ENCODE results near the gene SEMA4D. TPM values are rescaled to one million over a fixed set of nuclear protein-coding genes. Genes with fewer than 3 reads are reported as not detected.

Gene SEMA4D
- polyA plus RNA-seq, 4 donors, result 39.2 to 66.9 (median 45.5) TPM

GRCh38 chr9:89448381-89448780 lies 49.5 kb downstream of the SEMA4D start:
- DNase-seq (ENCODE audit: low read depth in 4 of 4, low spot score in 2 of 4), result no peak

- no peak for DNase-seq (ENCODE audit: low read depth in 4 of 4, low spot score in 2 of 4)
Measured at GRCh38 chr9:89447416-89447815, 50.5 kb downstream of the SEMA4D start.

GRCh38 chr9:89446961-89447310 lies 51.0 kb downstream of the SEMA4D start:
- DNase-seq (ENCODE audit: low read depth in 4 of 4, low spot score in 2 of 4), result no peak

- DNase-seq (ENCODE audit: low read depth in 4 of 4, low spot score in 2 of 4), result no peak
Measured at GRCh38 chr9:89446261-89446960, 51.5 kb downstream of the SEMA4D start.

- DNase-seq (ENCODE audit: low read depth in 4 of 4, low spot score in 2 of 4), result no peak
Measured at GRCh38 chr9:89445801-89446251, 52.1 kb downstream of the SEMA4D start.

GRCh38 chr9:89444925-89445765 lies 52.8 kb downstream of the SEMA4D start:
- DNase-seq (ENCODE audit: low read depth in 4 of 4, low spot score in 2 of 4), result no peak

- no peak for DNase-seq (ENCODE audit: low read depth in 4 of 4, low spot score in 2 of 4)
Measured at GRCh38 chr9:89444274-89444673, 53.6 kb downstream of the SEMA4D start.

- no peak for DNase-seq (ENCODE audit: low read depth in 4 of 4, low spot score in 2 of 4)
Measured at GRCh38 chr9:89442981-89443814, 54.7 kb downstream of the SEMA4D start.

- DNase-seq (ENCODE audit: low read depth in 4 of 4, low spot score in 2 of 4), result no peak
Measured at GRCh38 chr9:89442501-89442978, 55.4 kb downstream of the SEMA4D start.

GRCh38 chr9:89441986-89442385 lies 55.9 kb downstream of the SEMA4D start:
- no peak for DNase-seq (ENCODE audit: low read depth in 4 of 4, low spot score in 2 of 4)

- no peak for DNase-seq (ENCODE audit: low read depth in 4 of 4, low spot score in 2 of 4)
Measured at GRCh38 chr9:89441655-89441970, 56.3 kb downstream of the SEMA4D start.

GRCh38 chr9:89440951-89441654 lies 56.8 kb downstream of the SEMA4D start:
- no peak for DNase-seq (ENCODE audit: low read depth in 4 of 4, low spot score in 2 of 4)

GRCh38 chr9:89440548-89440947 lies 57.4 kb downstream of the SEMA4D start:
- no peak for DNase-seq (ENCODE audit: low read depth in 4 of 4, low spot score in 2 of 4)

GRCh38 chr9:89440046-89440445 lies 57.9 kb downstream of the SEMA4D start:
- DNase-seq (ENCODE audit: low read depth in 4 of 4, low spot score in 2 of 4), result no peak

- no peak for DNase-seq (ENCODE audit: low read depth in 4 of 4, low spot score in 2 of 4)
Measured at GRCh38 chr9:89439571-89439970, 58.3 kb downstream of the SEMA4D start.

GRCh38 chr9:89438194-89438593 lies 59.7 kb downstream of the SEMA4D start:
- DNase-seq (ENCODE audit: low read depth in 4 of 4, low spot score in 2 of 4), result no peak

- no peak for DNase-seq (ENCODE audit: low read depth in 4 of 4, low spot score in 2 of 4)
Measured at GRCh38 chr9:89437772-89438171, 60.1 kb downstream of the SEMA4D start.

GRCh38 chr9:89436963-89437625 lies 60.8 kb downstream of the SEMA4D start:
- DNase-seq (ENCODE audit: low read depth in 4 of 4, low spot score in 2 of 4), result no peak

GRCh38 chr9:89436326-89436725 lies 61.6 kb downstream of the SEMA4D start:
- no peak for DNase-seq (ENCODE audit: low read depth in 4 of 4, low spot score in 2 of 4)

All from left renal cortex interstitium (tissue), 4 donors.